Heart right ventricle (tissue), 16 donors: ENCODE measurements around the gene CYP46A1. TPM values are rescaled to one million over a fixed set of nuclear protein-coding genes. Genes with fewer than 3 reads are reported as not detected.
A peak's percentile ranks its signal among the peaks of the same experiment; 100 is the strongest.

Experiments
- ATAC-seq, 8 donors: fragments of 200-7000 bp; cut with Tn5 transposase; one replicate each; pipeline ENCODE4 v1.9.1; 2020; ENCODE audit warnings: mild to moderate bottlenecking in 8 of 8, moderate library complexity in 8 of 8, moderate number of reproducible peaks in 1 of 8
- DNase-seq, 2 donors: peaks; one replicate each; pipeline ENCODE4 v3.0.0-alpha.2; 2020
- H3K27ac ChIP-seq, 10 donors: fragments of 200-600 bp; sonication (generic) in 2 of 10; one replicate each; pipeline versions ENCODE4 v1.5.0 to v1.8.0; 2020 to 2022; ENCODE audit warnings: mild to moderate bottlenecking in 3 of 10
- H3K27me3 ChIP-seq, 7 donors: fragments of 200-600 bp; one replicate each; pipeline ENCODE4 v1.8.0; 2021 to 2022; ENCODE audit warnings: mild to moderate bottlenecking in 2 of 7
- H3K36me3 ChIP-seq, 9 donors: fragments of 200-600 bp; sonication (generic) in 1 of 9; one replicate each; pipeline versions ENCODE4 v1.5.0 to v1.8.0; 2020 to 2022; ENCODE audit warnings: mild to moderate bottlenecking in 2 of 9
- H3K4me1 ChIP-seq, 9 donors: fragments of 200-600 bp; sonication (generic) in 1 of 9; one replicate each; pipeline versions ENCODE4 v1.5.0 to v1.8.0; 2020 to 2022; ENCODE audit warnings: mild to moderate bottlenecking in 4 of 9
- H3K4me3 ChIP-seq, 10 donors: fragments of 200-600 bp; sonication (generic) in 2 of 10; one replicate each; pipeline versions ENCODE4 v1.5.0 to v1.8.0; 2020 to 2022; ENCODE audit warnings: mild to moderate bottlenecking in 7 of 10, moderate library complexity in 2 of 10
- H3K9me3 ChIP-seq, 11 donors: fragments of 200-600 bp in 10 of 11; sonication (generic) in 2 of 11; one replicate each; pipeline versions ENCODE4 v1.5.0 to v1.8.0; 2013 to 2022; ENCODE audit warnings: mild to moderate bottlenecking in 2 of 11, control low read depth in 1 of 11, moderate library complexity in 1 of 11
- CTCF ChIP-seq, 9 donors: fragments of 200-600 bp; sonication (generic) in 2 of 9; IDR thresholded peaks; one replicate each; pipeline versions ENCODE4 v1.5.0 to v1.8.0; 2021 to 2022; ENCODE audit warnings: antibody characterized with exemption in 9 of 9, mild to moderate bottlenecking in 5 of 9, moderate library complexity in 1 of 9
- WGBS, 2 donors: extraction: QIAGEN DNeasy Blood & Tissue Kit; methylation state at CpG; one replicate each; pipeline ENCODE4 v1.1.7; 2013; ENCODE audit warnings: inconsistent platforms in 1 of 2; 5-methylcytosine and 5-hydroxymethylcytosine counted together
- intact Hi-C, 10 donors: fragments of 100-400 bp; cut with DNase I; formaldehyde crosslinking; loops; one replicate each; pipeline versions ENCODE4 v1.11.1 to v1.14.2; 2022
- polyA plus RNA-seq, 2 donors: library from polyadenylated mRNA; stranded (reverse); fragments of 200-250 nt; gene quantifications; one replicate each; pipeline ENCODE4 v1.2.3, GENCODE V29; 2013
- total RNA-seq, 10 donors: library from RNA; stranded (reverse); fragmentation: NEBNext Ultra II Directional in 3 of 10; extraction: Animal tissue kit (Norgen Biotek cat#: 25700) in 3 of 10; gene quantifications; one replicate each; pipeline versions ENCODE4 v1.2.1 to v1.2.4, GENCODE V29; 2021 to 2023
- donor health status: Arrhythmogenic right ventricular cardiomyopathy.
- donor health status: ischemic (EF 13 %, LVEDD 7.1; RV severe dilation, severe dysfunction).
- donor health status: healthy with polysubstance abuse.
- donor health status: DM: no; HTN: yes; CAD: no.
- donor health status: DM: no; HTN: no; CAD: no.
- donor health status: ischemic (EF 25% LVEDD 6.9; RV normal size, moderate dysfunction).
- donor health status: ischemic (EF 25% LVEDD 5.7; RV mildly dilated, moderate dysfunction).
- donor health status: healthy.
- donor health status: DM: yes; HTN: yes; CAD: no.
- donor health status: Ischemic cardiomyopathy.
- donor health status: ischemic (EF 35%, LVEDD 5.7; RV mildly dilated, moderate dysfunction).
- donor health status: nonischemic (EF 11% LVEDD 7.7; RV severe dilation, severe dysfunction).
- donor health status: DM: yes; HTN: yes; CAD: no.
- donor health status: PGD.
- donor health status: ischemic (EF 29% LVEDD 5.4; RV normal size, mild dysfunction).
- donor health status: nonischemic (EF 23%, LVEDD 6.1; RV moderate dilation, normal function).

The CYP46A1 gene
- total and polyA plus RNA-seq, 12 donors: 1.5 to 6.1 (median 3.5) TPM

- H3K4me3 ChIP-seq: no peak overlapping the region
- intact Hi-C loops: loop anchor here in 1 of 10 donors (5.0 kb wide), 1 partner anchor 45 kb away; no protein-coding TSS in a partner anchor
- ATAC-seq (no peak), DNase-seq (no peak)
- peak overlapping the region in 2 of 10 donors; percentile 25 to 71 for H3K27ac ChIP-seq
- peaks cover 18 to 84% (median 56%) of the 10 kb centered on the region in 9 donors for H3K4me1 ChIP-seq
- 89 to 92% methylated on average over 3 of the region's 3 CpGs for WGBS, 2 donors
- peaks cover 0 to 13% (median 0%) of the 10 kb centered on the region in 7 donors for H3K27me3 ChIP-seq
- no peak for TF ChIP-seq CTCF (IDR thresholded peaks at IDR 0.05)
- no peaks in the 10 kb centered on the region for H3K9me3 ChIP-seq
- H3K36me3 ChIP-seq: no peaks in the 10 kb centered on the region
Measured at GRCh38 chr14:99742074-99742473, 58.0 kb downstream of the CYP46A1 start.

GRCh38 chr14:99742509-99743487, 58.7 kb downstream of the CYP46A1 start:
- no peaks in the 10 kb centered on the region for H3K36me3 ChIP-seq
- no peak for DNase-seq
- ATAC-seq: no peak
- peak overlapping the region in 1 of 10 donors; percentile 25 for H3K27ac ChIP-seq
- peaks cover 24 to 84% (median 59%) of the 10 kb centered on the region in 9 donors for H3K4me1 ChIP-seq
- intact Hi-C loops: loop anchor here in 1 of 10 donors (5.0 kb wide), 1 partner anchor 45 kb away; no protein-coding TSS in a partner anchor
- TF ChIP-seq CTCF (IDR thresholded peaks at IDR 0.05): no peak
- H3K27me3 ChIP-seq: peaks cover 0 to 6% (median 0%) of the 10 kb centered on the region in 7 donors
- H3K4me3 ChIP-seq: no peak overlapping the region
- WGBS, 2 donors: 95 to 96% methylated on average over 25 of the region's 25 CpGs
- no peaks in the 10 kb centered on the region for H3K9me3 ChIP-seq

- no peak for DNase-seq
- H3K4me3 ChIP-seq: no peak overlapping the region
- no peaks in the 10 kb centered on the region for H3K27me3 ChIP-seq
- no peaks in the 10 kb centered on the region for H3K36me3 ChIP-seq
- peak overlapping the region in 2 of 10 donors; percentile 45 to 90 for H3K27ac ChIP-seq
- no peaks in the 10 kb centered on the region for H3K9me3 ChIP-seq
- 84 to 85% methylated on average over 11 of the region's 11 CpGs for WGBS, 2 donors
- no peak for ATAC-seq
- TF ChIP-seq CTCF (IDR thresholded peaks at IDR 0.05): no peak
- peaks cover 25 to 85% (median 68%) of the 10 kb centered on the region in 9 donors for H3K4me1 ChIP-seq
- intact Hi-C loops: loop anchor here in 1 of 10 donors (5.0 kb wide), 1 partner anchor 43 kb away; no protein-coding TSS in a partner anchor
Measured at GRCh38 chr14:99744199-99744872, 60.2 kb downstream of the CYP46A1 start.

DNA sequence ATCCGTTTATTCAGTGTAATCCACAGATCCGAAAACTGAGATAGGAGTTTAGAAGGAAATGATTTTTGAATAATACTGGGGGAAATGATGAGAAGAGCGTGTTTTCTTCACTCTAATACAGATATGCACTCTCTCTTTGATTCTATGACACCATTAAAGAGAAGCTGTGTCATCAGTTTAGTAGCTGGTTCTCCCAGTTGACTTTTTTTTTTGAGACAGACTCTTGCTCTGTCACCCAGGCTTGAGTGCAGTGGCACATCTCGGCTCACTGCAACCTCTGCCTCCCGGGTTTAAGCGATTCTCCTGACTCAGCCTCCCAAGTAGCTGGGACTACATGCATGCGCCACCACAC, 60.8 kb downstream of the CYP46A1 start:
- ATAC-seq (no peak), DNase-seq (no peak)
- no peaks in the 10 kb centered on the region for H3K36me3 ChIP-seq
- TF ChIP-seq CTCF (IDR thresholded peaks at IDR 0.05): no peak
- peak overlapping the region in 4 of 10 donors; percentile 45 to 90 (median 84) for H3K27ac ChIP-seq
- no peaks in the 10 kb centered on the region for H3K27me3 ChIP-seq
- H3K9me3 ChIP-seq: no peaks in the 10 kb centered on the region
- H3K4me3 ChIP-seq: no peak overlapping the region
- peaks cover 29 to 85% (median 68%) of the 10 kb centered on the region in 9 donors for H3K4me1 ChIP-seq
- 89 to 94% methylated on average over 7 of the region's 7 CpGs for WGBS, 2 donors
- intact Hi-C loops: loop anchor here in 1 of 10 donors (5.0 kb wide), 1 partner anchor 42 kb away; no protein-coding TSS in a partner anchor
